AG08395 (cell line): Measurements from ENCODE around the gene OPCML.

Experiments
- DNase-seq: peaks from one replicate; pipeline ENCODE4 v3.0.0; 2012; ENCODE audit warnings: mixed read lengths, low spot score

OPCML gene

DNA sequence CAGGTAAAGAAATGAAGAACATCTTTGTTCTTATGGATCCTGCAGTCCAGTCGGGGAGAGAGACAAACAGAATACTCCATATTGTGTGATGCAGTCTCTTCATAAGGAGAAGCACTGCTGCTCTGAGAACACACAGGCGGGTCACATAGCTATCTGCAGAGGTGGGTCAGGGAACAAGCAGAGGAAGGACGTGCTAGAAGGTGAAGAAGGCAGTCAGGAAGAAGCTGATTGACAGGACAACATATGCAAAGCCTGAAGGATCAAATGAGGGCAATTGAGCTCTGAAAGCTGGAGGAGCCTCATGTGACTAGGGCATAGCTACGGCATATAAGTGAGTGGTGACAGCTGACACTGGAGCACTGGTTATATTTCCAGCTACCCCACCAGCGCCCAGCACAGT, 122.5 kb downstream of the OPCML start:
- no peak for DNase-seq

DNA sequence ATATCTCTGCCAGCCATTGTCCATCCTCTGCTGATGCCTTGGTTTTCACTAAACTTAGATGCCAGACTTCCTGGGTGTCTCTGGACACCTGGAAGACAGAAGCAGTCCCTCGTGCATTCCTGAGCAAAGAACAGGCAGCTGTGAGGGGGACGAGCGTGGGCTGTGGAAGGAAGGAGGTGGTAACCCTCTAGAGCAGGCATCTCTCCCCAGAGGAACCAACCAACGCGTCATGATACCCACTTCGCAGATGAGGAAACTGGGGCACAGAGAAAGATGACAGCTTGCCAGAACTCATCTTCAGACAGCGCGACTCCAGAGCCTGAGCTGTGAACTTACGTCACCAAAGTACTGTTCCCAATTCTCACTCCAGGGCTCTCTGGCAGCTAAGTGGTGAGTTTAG, 123.4 kb downstream of the OPCML start:
- DNase-seq, result no peak

DNA sequence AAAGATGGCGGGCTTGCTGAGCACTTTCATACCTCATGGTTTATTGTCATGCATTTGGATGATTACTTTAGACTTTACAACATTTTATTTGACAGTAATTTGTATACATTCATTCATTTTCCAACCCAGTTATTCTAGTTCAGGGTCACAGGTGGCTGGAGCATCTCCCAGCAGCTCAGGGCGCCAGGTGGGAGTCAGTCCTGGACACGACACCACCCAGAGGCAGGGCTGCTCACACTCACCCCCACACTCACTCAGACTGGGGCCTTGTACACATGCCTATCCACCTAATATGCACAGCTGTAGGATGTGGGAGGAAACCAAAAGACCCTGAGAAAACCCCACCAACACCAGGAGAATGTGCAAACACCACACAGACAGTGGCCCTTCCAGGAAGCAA, 123.9 kb downstream of the OPCML start:
- no peak for DNase-seq

DNA sequence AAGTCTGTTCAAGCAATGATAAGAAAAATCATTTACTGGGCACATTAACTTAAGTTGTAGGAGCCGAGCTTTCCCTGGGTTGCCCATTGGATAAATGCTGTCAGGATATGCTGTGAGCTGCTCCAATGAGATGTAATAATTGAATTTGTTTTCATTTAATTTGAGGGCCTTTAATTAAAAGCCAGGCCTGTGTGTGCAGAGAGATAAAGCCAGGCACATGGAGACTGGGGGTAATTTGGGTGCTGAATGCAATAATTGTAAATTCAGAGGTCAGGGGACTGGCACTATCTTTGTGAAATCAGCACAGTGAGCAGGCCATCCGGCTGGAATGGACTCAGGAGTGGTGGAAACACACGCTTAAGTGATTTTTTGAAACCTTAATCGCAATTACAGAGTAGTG, 125.8 kb downstream of the OPCML start:
- DNase-seq, result no peak

DNA sequence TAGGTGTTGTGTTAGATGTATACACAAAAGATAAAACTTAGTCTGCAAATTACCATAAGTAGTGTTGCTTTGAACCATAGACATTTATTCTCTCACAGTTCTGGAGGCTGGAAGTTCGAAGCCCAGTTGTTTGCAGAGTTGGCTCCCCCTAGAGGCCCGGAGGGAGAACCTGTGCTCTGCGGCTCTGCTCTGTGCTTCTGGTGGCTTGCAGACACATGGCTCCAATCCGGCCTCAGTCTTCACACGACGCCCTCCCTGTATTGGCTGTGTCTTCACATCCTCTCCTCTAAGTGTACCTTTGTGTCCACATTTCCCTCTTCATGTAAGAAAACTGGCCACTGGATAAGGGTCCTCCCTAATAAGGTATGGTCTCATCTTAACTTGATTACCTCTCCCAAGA, 128.4 kb downstream of the OPCML start:
- DNase-seq, result no peak

DNA sequence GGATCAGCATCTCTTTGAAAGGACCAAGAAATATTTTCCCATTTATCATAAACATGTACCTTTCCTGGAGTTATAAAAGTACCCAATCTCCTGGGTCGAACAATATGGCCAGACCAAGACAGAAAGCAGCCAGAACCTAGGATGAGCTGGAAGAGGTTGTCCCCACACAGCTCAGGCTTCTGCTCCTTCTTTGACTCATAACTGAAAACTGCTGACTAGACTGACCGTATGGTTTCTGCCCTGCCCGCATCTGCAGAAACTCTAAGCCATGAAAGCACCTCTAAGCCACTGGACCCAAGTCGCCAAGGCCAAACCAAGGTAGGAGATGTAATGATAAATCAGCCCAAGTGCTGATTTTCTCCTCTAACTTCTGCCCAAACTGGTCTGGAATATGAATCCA, 129.8 kb downstream of the OPCML start:
- no peak for DNase-seq

DNA sequence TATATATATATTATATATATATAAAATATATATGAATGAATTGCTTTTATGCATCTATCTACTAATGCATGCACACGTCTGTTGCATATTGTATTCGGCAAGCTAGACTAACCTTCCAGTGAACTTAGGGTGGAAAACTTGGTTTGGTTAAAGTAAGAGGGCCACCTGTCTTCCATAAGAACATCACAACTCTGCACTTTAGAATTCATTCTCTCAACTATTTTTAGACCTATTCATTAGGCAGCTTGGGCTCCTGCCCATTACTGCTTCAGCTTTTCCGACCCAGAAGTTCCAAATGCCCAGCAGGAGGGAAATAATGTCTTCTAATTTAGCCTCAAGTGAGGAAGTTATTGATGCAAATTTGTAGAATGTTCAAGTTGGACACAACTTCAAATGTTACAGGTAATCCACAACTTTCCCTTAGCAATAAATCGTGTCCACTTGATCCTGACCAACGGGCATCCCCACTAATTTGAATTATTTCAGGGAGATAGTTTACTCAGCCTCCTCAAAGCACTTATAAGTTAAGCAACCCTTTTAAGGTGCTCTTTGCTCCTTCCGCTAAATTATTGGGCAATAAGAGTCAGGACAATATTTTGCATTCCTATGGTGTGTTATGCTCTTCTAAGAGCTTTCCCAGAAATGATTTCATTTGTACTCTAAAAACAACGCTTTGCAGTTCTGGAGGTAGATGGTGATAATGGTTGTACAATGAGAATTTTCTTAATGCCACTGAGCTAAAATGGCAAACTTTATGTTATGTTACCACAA, 132.3 kb downstream of the OPCML start:
- DNase-seq, result no peak

DNA sequence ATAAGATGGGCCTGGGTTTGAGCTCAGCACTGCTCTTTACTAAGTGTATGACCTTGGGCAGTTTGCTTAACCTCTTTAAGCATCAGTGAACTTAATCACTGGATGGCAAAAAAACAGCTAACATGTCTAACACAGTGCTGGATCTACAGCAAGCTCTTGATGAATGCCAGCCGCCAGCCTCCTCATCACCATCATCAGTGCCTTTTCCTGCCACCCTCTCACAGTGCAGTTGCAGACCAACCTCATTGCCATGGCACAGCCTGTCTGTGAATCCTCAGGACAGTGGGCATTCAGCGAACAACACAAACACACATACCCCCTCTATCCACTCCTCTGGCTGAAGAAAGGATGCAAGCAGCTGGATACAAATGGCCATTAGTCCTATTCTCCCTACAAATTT, 133.0 kb downstream of the OPCML start:
- no peak for DNase-seq

DNA sequence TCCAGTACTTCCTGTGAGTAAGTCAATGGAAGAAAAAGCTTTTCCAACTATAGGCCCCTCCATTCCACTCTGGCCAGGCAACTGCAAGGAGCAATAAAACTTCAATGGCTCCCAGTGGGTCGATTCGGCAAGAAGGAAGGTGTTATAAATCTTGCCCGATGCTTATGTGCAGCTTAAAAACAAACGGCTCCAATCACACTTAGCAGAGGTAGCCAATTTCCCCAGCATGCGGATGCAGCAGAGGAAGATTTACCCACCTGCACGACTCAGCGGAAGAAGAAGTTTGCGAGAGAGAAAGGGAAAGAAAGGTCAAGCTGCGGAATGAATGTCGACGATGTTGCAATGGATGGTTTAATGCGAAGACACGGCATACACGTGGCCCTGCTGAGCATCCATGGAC, 141.5 kb downstream of the OPCML start:
- no peak for DNase-seq

DNA sequence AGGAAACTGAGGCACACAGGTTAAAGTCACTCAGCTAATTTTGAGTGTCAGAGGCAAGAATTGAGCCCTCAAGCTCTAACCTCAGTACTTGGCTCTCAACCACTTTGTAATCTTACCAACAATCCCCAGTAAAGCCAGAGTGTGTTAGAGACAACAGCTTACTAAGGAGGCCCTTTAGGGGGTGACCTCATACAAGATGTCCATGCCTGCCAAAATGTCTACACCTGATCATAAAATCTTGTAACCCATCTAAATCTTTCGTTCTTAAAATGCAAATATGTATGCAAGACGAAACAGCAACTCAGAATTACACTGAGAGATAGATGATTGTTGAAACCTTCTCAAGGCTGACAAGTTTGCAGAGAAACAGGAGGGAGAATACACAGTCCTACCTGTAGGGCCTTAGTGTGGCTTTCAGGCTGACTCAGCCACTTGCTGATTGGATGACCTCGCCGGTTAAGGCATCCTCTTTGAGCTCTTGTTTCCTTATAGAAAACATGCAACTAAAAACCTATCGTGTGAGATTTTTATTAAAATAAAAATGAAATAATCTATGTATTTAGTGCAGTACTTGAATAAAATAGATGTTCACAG, 143.2 kb downstream of the OPCML start:
- DNase-seq, result no peak

DNA sequence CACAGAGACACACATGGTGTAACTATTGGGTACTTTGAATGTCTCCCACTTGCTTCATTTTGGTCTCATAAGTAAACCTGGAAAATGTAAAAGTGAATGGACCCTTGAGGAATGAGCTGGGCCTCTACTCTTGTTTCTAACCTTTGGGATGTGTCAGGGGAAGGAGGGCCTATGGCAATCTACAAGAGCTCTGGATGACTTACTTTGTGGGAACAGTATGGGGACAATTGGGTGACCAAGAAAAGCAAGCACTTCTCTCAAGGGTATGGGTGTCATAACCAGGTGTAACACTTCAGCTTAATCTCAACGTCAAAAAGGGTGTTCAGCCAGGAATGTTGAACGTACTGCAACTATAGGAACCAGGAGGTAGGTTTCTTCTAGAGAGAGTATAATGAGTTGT, 144.0 kb downstream of the OPCML start:
- no peak for DNase-seq

DNA sequence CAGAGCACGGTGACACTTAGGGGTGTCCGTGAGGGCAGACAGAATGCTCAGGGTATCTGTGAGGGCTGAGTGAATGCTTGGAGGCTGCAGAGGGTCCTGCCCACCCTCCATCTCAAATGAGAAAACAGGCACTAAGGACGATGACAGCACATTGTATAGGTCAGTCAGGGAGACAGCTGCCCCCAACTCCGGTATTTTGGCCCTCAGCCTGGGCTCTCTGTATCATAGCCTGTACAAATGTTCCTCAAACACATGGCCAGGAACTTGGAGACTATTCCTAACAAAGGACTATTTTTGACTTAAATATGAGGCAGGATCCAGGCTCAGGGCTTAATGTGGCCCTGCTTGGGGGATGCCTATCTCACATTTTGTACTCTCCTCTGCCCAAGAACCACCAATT, 145.4 kb downstream of the OPCML start:
- no peak for DNase-seq

DNA sequence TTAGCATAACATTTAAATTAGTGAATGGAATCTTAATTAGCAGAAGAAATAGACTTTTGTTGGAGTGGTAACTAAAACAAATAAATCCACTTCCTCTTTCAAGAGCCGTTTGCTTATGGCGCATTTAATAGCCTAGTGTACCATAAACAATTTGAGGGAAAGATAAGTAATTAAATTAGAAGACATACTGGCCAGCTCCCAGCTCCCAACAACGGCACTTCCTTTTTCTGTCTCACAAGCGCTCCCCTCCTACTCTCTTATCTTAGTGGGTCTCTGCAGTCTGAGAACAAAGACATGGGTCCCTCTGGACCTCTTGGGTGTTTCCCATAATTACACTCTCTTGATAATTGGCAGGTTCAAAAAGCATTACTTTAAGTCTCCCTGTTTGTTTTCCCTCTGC, 146.0 kb downstream of the OPCML start:
- no peak for DNase-seq

DNA sequence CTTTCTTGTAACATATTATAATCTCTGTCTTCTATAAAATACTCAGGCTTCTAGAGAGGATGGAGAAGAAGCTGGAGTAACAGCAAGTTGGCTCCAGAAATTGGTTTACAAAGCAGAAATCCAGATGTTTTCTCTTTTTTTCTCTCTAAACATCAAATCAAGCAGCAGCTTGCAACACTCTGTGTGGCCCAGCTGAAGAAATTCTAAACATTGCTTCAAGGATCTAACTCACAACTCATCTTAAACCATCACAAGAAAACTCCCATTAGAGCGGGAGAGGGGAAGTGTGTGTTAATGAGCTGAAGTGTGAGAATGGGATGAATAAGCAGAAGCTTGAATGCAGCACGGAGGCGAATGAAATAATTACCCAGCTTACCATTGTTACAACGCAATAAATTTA, 146.5 kb downstream of the OPCML start:
- no peak for DNase-seq

DNA sequence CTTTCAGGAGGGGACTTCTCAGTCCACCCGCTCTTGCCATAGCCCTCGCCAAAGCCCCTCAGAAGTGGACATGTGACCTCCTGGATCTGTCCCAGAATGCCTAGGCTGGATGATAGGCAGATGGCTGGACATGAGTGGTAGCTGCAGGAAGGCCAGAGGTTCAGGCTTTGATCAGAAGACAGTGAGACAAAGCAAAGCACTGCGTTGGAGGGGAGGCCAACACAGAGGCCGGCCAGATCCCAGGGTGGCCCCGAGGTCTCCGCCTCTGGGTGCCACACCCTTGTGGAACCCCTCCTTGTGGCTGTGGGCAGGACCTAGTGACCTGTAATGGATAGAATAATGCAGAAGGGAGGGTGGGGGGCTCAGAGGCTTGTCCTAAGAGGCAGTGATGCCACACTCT, 147.6 kb downstream of the OPCML start:
- no peak for DNase-seq

DNA sequence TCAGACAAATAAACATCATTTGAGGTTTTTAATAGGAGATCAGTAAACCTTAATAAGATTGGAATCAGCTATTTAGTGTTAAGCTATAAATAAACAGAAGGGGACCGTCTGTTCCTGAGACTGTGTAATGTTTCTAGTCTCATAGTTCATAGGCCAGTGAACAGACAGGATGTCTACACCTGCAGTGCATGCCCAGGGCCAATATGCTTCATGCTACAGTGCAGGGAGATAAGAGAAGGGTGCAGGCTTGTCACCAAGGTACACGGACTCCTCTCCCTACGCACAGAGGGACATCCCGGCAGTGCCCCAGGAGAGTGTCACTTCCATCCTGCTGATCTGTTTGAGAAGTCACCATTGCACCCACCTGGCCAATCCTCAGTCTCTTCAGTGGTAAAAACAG, 148.6 kb downstream of the OPCML start:
- DNase-seq, result no peak

DNA sequence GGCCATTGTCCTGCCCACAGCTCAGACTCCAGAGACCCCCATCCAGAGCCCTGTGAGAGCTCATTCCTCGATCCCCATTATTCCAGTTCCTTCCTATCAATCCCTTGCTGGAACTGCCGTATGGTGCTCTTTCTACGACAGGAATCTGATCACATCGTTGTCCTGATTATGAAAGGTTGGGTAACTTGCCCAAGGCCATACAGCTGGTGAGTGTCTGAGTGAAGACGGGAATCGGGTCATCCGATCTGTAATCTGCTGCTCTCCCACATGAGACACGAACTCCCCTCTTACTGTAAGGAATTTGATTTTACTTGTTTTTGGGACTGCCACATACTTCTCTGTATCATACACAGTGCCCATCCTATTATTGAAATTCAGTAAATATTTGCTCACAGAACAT, 149.1 kb downstream of the OPCML start:
- DNase-seq, result no peak

DNA sequence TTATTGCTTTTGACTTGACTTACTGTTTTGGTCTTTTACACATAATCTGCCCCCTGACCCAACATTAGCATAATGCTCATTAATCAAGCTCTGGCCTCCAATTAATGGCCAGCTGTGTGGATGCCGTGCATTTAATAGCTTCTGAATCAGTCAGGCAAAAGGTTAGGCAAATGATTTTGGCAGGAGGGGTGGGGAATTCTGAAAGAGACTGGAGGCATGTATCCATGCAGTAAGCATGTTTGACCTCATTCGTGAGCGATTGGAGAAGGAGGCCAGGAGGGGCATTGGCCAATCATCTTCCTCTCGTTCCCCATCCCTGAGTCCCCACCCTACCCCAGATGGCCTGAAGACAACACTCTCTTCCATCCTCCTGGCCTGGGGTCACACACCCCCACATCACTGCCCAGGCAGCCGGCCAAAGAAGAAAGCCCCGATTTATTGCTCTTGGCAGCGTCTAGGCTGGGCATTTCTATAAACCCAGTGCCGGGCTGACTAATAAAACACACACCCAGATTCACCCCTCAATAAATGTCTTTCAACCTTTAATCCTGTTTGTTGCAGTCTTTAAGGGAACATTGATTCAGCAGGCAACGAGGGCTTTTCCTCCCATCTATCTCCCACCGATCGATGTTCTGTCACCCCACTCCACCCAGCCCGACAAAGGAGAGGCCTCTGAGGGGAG, 150.0 kb downstream of the OPCML start:
- DNase-seq, result no peak

DNA sequence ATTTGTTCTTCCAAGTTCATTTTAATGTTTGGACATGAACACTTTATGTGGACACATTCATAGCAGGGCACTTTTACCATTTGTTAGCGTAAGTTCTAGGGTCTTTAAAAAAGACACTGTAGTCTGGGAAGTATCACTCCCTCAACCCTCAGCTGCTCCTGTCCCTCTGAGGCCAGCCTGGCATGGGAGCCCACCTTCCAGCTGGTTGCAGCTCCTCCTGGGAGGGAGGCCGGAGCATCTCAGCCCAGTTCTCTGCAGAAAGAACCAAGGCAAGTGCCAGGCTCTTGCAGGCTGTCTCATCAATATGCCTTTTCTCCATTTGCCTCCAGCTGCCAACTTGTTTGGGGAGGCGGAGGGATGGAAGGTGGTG, 150.6 kb downstream of the OPCML start:
- DNase-seq, result no peak

DNA sequence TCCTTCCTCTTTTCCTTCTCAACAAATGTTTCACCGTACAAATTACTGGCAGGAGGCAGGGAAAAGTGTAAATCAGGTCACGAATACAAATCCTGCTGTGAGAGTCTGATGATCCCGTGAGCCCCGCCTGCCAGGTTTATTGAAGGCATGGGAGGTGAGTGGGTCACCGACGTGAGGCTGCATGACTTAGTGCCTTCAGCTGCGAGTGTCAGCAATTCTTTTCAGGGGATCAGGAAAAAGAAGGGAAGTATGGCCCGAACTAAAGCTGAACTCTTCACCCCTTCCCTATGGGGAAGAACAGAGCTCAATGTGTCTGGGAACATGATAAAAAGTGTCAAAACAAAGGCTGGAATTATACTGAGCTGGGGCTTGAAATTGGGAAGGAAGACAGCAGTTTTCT, 166.2 kb downstream of the OPCML start:
- DNase-seq, result no peak

DNA sequence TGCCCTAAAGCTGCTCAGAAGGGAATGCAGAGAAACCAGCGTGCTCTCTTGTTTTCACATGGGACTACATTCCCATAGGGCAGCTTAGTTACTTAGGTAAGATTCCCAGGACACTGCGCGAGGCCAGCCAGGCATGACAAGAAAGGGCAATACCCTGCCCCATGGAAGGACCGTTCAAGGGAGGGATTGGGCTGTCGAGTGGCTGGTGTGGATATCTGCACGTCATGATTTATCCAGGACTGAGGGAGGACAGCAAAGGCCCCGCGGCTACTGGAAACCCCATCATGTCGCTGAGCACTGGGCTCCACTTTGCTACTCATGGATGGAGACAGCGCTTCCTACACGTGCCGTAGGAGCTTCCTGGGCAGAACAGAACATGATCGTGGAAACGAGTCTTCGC, 169.4 kb downstream of the OPCML start:
- no peak for DNase-seq

DNA sequence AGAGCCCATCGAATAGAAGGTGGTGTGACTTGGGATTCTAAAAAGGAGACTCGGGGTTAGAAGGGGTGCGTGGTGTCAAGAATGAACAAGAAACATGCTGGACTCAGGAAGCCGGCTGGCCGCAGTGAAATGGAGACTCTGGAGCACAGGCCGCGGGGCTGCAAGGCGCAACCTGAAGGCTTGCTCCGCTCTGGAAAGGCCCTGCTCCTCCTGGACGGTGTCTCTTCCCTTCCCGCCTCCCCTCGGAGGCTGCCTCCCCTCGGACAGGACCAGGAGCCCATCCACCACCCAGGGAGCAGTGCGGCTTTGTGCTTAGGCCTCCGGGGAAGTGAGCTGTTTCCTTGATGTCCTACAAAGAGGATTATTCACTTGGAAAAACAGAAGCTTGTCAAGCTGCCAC, 170.1 kb downstream of the OPCML start:
- no peak for DNase-seq

DNA sequence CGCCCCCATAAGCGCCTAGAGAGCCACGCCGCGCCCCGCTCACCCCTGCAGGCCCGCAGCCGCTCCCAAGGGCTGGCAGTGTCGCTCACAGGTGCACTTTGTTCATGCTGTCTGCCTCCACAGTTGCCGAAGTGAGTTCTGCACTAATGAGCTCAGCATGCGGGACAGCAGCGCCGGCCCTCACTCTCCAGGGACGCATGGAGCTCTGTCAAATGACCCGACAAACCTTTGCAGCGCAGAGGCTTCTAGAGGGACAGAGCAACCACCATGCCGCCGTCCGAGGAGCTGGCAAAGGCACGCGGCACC, 170.7 kb downstream of the OPCML start:
- DNase-seq, result no peak
